ENCODE results near the gene XXYLT1. TPM values are rescaled to one million over a fixed set of nuclear protein-coding genes. Genes with fewer than 3 reads are reported as not detected.

Gene XXYLT1
- total and polyA plus RNA-seq, 2 donors from 2014 or later = 5.7 to 10.7 TPM

- no peak overlapping the region for H3K9ac ChIP-seq (ENCODE audit: low read length in 3 of 3)
- no peaks in the 10 kb centered on the region for H3K36me3 ChIP-seq (ENCODE audit: control insufficient read depth in 2 of 3, insufficient read depth in 3 of 3, low read length in 3 of 3)
- FAIRE-seq (no peak), DNase-seq (peak in 1 of 5 donors; percentile 70)
- TF ChIP-seq, protein P1, sequence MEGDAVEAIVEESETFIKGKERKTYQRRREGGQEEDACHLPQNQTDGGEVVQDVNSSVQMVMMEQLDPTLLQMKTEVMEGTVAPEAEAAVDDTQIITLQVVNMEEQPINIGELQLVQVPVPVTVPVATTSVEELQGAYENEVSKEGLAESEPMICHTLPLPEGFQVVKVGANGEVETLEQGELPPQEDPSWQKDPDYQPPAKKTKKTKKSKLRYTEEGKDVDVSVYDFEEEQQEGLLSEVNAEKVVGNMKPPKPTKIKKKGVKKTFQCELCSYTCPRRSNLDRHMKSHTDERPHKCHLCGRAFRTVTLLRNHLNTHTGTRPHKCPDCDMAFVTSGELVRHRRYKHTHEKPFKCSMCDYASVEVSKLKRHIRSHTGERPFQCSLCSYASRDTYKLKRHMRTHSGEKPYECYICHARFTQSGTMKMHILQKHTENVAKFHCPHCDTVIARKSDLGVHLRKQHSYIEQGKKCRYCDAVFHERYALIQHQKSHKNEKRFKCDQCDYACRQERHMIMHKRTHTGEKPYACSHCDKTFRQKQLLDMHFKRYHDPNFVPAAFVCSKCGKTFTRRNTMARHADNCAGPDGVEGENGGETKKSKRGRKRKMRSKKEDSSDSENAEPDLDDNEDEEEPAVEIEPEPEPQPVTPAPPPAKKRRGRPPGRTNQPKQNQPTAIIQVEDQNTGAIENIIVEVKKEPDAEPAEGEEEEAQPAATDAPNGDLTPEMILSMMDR (IDR thresholded peaks at IDR 0.05; ENCODE audit: borderline replicate concordance, extremely low read depth, insufficient read depth) = no peak
- no peak overlapping the region for H3K4me3 ChIP-seq (ENCODE audit: low read length in 3 of 3)
- intact Hi-C loops (cut with DNase I) = loop anchor here (10.0 kb wide), 1 partner anchor 416 kb away; the partner anchor contains the start of gene FAM43A
- H3K9me3 ChIP-seq (ENCODE audit: control insufficient read depth in 2 of 3, insufficient read depth in 1 of 3, low read length in 3 of 3) = no peaks in the 10 kb centered on the region
- peaks cover 0 to 12% (median 11%) of the 10 kb centered on the region in 3 donors for H3K4me1 ChIP-seq (ENCODE audit: control insufficient read depth in 2 of 3, insufficient read depth in 2 of 3, low read depth in 1 of 3, low read length in 3 of 3)
- no peaks in the 10 kb centered on the region for H3K27me3 ChIP-seq (ENCODE audit: control insufficient read depth, insufficient read depth, low read length)
- peak overlapping the region in 1 of 2 donors; percentile 41 for H3K27ac ChIP-seq (ENCODE audit: low read depth in 2 of 2, low read length in 2 of 2)
Measured at GRCh38 chr3:195101001-195101583, 169.9 kb downstream of the XXYLT1 start.

DNA sequence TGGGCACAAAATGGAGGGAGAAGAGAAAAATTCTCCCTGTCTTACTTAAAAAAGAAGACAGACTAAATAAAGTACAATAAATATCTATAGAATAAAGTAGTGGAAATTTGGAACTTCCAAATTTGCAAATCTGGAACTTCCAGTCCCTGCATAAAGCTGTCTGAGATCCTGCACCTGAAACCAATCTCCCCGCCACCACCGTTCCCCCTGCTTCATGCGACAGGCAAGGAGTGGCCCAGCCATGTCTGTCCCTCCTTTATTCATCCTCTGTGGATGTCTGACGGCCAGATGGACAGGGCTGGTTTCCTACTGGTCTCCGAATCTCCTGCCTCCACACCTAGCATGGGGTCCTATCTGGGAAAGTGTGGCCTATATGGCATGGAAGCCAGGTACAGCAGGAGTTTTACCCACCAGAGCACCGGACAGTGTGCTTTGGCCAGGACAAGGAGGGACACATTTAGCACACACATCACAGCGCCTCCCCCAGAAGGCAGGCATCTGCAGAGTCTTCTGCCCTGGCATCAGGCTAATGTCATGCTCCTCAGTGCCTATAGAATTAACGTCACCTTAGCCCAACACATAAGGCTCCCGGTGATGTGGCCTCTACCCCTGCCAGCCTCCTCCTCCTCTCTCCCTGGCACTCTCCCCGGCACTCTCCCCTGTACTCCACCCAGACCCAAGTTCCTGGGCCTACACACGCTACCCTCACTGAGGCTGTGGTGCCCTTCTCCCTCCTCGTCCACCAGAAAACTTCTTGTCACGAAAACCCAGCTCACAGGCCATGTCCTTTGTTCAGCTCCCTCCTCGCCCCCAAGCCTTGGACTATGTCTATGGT lies 170.8 kb downstream of the XXYLT1 start:
- no peaks in the 10 kb centered on the region for H3K27me3 ChIP-seq (ENCODE audit: control insufficient read depth, insufficient read depth, low read length)
- no peak overlapping the region for H3K9ac ChIP-seq (ENCODE audit: low read length in 3 of 3)
- TF ChIP-seq, protein P1 (IDR thresholded peaks at IDR 0.05; ENCODE audit: borderline replicate concordance, extremely low read depth, insufficient read depth) = no peak
- no peaks in the 10 kb centered on the region for H3K9me3 ChIP-seq (ENCODE audit: control insufficient read depth in 2 of 3, insufficient read depth in 1 of 3, low read length in 3 of 3)
- FAIRE-seq = no peak
- H3K27ac ChIP-seq (ENCODE audit: low read depth in 2 of 2, low read length in 2 of 2) = peak overlapping the region in 1 of 2 donors; percentile 41
- intact Hi-C loops (cut with DNase I) = loop anchor here (10.0 kb wide), 1 partner anchor 415 kb away; the partner anchor contains the start of gene FAM43A
- H3K4me3 ChIP-seq (ENCODE audit: low read length in 3 of 3) = no peak overlapping the region
- no peaks in the 10 kb centered on the region for H3K36me3 ChIP-seq (ENCODE audit: control insufficient read depth in 2 of 3, insufficient read depth in 3 of 3, low read length in 3 of 3)
- peaks cover 0 to 12% (median 11%) of the 10 kb centered on the region in 3 donors for H3K4me1 ChIP-seq (ENCODE audit: control insufficient read depth in 2 of 3, insufficient read depth in 2 of 3, low read depth in 1 of 3, low read length in 3 of 3)
- peak in 1 of 5 donors; percentile 52 for DNase-seq

- H3K9ac ChIP-seq (ENCODE audit: low read length in 3 of 3) = no peak overlapping the region
- no peak overlapping the region for H3K27ac ChIP-seq (ENCODE audit: low read depth in 2 of 2, low read length in 2 of 2)
- no peak overlapping the region for H3K4me3 ChIP-seq (ENCODE audit: low read length in 3 of 3)
- TF ChIP-seq, protein P1 (IDR thresholded peaks at IDR 0.05; ENCODE audit: borderline replicate concordance, extremely low read depth, insufficient read depth) = no peak
- peak in 1 of 5 donors; percentile 49 for DNase-seq
- intact Hi-C loops (cut with DNase I) = no loop called here
- H3K36me3 ChIP-seq (ENCODE audit: control insufficient read depth in 2 of 3, insufficient read depth in 3 of 3, low read length in 3 of 3) = no peaks in the 10 kb centered on the region
- H3K9me3 ChIP-seq (ENCODE audit: control insufficient read depth in 2 of 3, insufficient read depth in 1 of 3, low read length in 3 of 3) = no peaks in the 10 kb centered on the region
- peaks cover 0 to 15% (median 11%) of the 10 kb centered on the region in 3 donors for H3K4me1 ChIP-seq (ENCODE audit: control insufficient read depth in 2 of 3, insufficient read depth in 2 of 3, low read depth in 1 of 3, low read length in 3 of 3)
- FAIRE-seq = no peak
- no peaks in the 10 kb centered on the region for H3K27me3 ChIP-seq (ENCODE audit: control insufficient read depth, insufficient read depth, low read length)
Measured at GRCh38 chr3:195098741-195099525, 172.0 kb downstream of the XXYLT1 start.
